Skin of body (tissue), 2 donors: Measurements from ENCODE around the gene UQCC2. TPM values are rescaled to one million over a fixed set of nuclear protein-coding genes. Genes with fewer than 3 reads are reported as not detected.

Experiments used
- DNase-seq: peaks from one replicate; lab custom pipeline; 2025; lab: John Stamatoyannopoulos, UW
- total RNA-seq: library from RNA; depleted of rRNA; stranded (reverse); fragments of >200 nt; gene quantifications from one replicate; pipeline ENCODE4 v1.2.3, GENCODE V29; 2014

UQCC2 gene
- total RNA-seq, 1 donor from 2014 or later: 12.2 TPM

GRCh38 chr6:33691456-33692077, 19.9 kb downstream of the UQCC2 start:
- DNase-seq: no peak

- DNase-seq: no peak
Observed at GRCh38 chr6:33690766-33691165, 20.7 kb downstream of the UQCC2 start.

GRCh38 chr6:33689879-33690278, 21.6 kb downstream of the UQCC2 start:
- DNase-seq: no peak

GRCh38 chr6:33689148-33689494, 22.4 kb downstream of the UQCC2 start:
- DNase-seq: no peak

- no peak for DNase-seq
Observed at GRCh38 chr6:33688451-33689147, 22.9 kb downstream of the UQCC2 start.

GRCh38 chr6:33688006-33688405, 23.5 kb downstream of the UQCC2 start:
- no peak for DNase-seq

- no peak for DNase-seq
Observed at GRCh38 chr6:33686981-33687975, 24.2 kb downstream of the UQCC2 start.

GRCh38 chr6:33686225-33686924, 25.1 kb downstream of the UQCC2 start:
- DNase-seq: no peak

- DNase-seq: no peak
Observed at GRCh38 chr6:33685411-33686224, 25.9 kb downstream of the UQCC2 start.

- no peak for DNase-seq
Observed at GRCh38 chr6:33684983-33685382, 26.5 kb downstream of the UQCC2 start.

GRCh38 chr6:33684428-33684896, 27.0 kb downstream of the UQCC2 start:
- DNase-seq: no peak

- DNase-seq: no peak
Observed at GRCh38 chr6:33683576-33684427, 27.7 kb downstream of the UQCC2 start.

GRCh38 chr6:33683051-33683571, 28.4 kb downstream of the UQCC2 start:
- DNase-seq: no peak

GRCh38 chr6:33682341-33682740, 29.2 kb downstream of the UQCC2 start:
- no peak for DNase-seq

- no peak for DNase-seq
Observed at GRCh38 chr6:33679761-33680160, 31.7 kb downstream of the UQCC2 start.

GRCh38 chr6:33678932-33679490, 32.5 kb downstream of the UQCC2 start:
- no peak for DNase-seq

GRCh38 chr6:33678233-33678931, 33.1 kb downstream of the UQCC2 start:
- no peak for DNase-seq

GRCh38 chr6:33677689-33678088, 33.8 kb downstream of the UQCC2 start:
- DNase-seq: no peak
